GM18507 (cell line): ENCODE measurements around the gene GDF11.

Experiments
- DNase-seq: peaks from one replicate; pipeline ENCODE4 v3.0.0; 2011; ENCODE audit warnings: low read depth; ENCODE audit not compliant: insufficient read length; ENCODE audit errors: extremely low spot score
- FAIRE-seq: peaks from 2 replicates; lab custom pipeline; 2011; peaks lifted over from hg19 to GRCh38; lab: Jason Lieb, UNC

Gene GDF11

DNA sequence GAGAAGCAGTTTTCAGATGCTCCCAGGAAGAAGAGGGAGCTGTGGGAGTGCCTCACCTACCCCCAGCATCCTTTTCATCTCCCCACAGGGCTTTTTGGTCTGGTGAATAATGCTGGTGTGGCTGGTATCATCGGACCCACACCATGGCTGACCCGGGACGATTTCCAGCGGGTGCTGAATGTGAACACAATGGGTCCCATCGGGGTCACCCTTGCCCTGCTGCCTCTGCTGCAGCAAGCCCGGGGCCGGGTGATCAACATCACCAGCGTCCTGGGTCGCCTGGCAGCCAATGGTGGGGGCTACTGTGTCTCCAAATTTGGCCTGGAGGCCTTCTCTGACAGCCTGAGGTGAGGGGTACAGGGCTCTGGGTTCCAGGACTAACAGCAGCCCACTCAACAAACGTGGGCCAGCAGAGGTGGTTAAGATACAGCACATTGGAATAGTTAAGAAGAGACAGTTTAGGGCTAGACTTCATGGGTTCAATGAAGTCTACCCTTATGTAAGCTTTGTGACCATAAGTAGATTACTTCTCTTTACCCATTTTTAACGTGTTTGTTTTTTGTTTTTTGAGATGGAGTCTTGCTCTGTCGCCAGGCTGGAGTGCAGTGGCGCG is 21.2 kb upstream of the GDF11 start:
- FAIRE-seq (no peak), DNase-seq (no peak)

DNA sequence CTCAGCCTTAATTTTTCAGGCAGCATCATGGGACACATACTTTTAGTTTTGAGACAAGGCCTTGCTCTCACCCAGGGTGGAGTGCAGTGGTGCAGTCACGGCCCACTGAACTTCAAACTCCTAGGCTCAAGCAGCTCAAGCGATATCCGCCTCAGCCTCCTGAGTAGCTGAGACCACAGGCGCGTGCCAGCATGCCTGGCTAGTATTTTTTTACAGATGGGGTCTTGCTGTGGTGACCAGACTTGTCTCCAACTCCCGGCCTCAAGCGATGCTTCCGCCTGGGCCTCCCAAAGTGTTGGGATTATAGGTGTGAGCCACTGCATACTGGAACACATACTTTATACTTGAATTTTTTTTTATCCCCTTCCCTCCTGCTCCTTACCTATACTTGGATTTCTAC is 20.0 kb upstream of the GDF11 start:
- FAIRE-seq (no peak), DNase-seq (no peak)

DNA sequence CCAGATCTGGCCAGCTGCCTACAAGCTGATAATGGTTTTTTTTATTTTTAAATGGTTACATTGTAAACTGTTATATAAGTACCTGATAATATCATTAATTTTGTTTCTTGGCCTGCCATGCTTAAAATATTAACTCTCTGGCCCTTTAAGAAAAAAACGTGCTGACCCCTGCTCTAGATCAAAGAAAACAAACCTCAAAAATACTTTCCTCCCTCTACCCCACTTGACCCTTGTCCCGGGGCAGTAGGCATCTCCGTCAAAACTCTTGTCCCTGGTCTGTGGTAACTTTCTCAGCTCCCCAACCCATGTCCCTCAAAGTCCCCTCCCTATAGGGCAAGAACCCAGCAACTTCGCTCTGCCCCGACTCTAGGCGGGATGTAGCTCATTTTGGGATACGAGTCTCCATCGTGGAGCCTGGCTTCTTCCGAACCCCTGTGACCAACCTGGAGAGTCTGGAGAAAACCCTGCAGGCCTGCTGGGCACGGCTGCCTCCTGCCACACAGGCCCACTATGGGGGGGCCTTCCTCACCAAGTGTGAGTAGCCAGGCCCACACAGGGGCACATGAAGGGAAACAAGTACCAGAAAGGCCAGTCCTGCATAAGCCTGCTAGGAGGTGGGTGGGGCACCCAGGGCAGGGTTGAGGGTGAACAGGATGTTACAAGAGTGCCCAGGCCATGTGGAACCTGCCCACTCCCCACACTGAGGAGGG is 19.3 kb upstream of the GDF11 start:
- FAIRE-seq = no peak
- DNase-seq = no peak

DNA sequence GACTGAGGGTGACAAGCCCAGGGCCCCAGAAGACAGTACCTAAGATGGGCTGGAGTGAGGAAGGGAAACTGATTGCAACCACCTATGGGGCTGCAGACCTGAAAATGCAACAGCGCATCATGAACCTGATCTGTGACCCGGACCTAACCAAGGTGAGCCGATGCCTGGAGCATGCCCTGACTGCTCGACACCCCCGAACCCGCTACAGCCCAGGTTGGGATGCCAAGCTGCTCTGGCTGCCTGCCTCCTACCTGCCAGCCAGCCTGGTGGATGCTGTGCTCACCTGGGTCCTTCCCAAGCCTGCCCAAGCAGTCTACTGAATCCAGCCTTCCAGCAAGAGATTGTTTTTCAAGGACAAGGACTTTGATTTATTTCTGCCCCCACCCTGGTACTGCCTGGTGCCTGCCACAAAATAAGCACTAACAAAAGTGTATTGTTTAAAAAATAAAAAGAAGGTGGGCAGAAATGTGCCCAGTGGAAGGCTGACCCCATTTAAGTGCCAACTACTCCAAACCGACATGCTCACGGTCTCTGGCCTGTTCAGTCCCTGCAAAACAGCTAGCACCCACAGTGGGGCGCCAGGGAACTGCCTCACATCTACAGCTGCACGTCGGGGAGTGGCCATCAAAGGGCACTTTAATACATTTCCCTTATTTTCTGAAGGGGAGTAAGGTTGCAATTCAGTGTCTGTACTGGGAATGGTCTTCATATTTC is 18.5 kb upstream of the GDF11 start:
- DNase-seq (no peak), FAIRE-seq (peak; percentile 47)

DNA sequence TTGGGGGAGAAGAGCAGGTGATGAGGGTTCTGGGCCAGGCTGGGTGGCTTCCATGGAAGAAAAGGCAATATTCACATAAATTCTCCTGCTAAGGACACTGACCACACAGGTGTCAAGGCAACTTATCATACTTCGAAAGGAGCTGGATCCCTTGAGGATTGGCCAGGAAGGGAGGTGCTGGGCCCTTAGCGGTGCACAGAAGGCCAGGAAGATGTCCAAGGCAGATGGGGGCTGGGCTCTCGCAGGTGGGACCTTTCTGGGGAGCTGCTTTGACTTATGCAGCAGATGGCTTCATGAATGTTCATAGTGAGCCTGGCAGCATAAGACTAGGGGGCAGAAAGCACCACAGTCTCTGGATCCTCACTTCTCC is 18.0 kb upstream of the GDF11 start:
- DNase-seq = no peak
- FAIRE-seq = no peak

DNA sequence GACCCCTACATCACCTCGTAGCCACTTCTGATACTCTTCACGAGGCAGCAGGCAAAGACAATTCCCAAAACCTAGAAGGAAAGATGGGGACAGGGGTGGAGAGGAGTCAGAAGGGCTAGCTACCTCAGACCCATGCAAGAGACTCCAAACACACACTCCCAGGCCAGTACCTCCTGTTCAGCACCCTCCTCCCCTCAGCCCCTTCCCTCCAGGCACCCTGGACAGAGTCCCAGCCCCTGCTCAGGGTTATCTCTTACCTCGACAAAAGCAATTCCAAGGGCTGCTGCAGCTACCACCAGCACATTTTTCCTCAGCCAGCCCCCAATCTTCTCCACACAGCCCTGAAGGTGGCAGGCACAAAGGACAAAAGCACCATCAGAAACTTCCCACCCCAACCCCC is 17.4 kb upstream of the GDF11 start:
- DNase-seq (no peak), FAIRE-seq (no peak)

DNA sequence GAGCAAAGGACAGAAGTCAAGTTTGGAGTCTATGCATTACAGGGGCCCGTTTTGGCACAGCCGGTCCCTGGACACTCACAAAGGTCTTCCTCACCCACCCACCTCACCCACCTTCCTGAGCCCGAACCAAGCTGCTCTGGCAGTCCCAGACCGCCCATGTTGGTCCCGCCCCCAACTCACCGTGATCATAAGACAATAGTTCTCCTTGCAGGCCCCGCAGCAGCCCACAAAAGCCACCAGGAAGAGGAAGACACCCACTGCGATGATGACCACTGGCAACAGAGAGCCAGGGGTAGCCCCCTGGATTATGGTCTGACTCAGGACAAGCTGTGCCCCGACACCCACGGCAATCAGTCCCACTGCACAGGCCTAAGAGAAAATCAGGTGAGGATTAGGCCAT is 16.0 kb upstream of the GDF11 start:
- DNase-seq (no peak), FAIRE-seq (no peak)

DNA sequence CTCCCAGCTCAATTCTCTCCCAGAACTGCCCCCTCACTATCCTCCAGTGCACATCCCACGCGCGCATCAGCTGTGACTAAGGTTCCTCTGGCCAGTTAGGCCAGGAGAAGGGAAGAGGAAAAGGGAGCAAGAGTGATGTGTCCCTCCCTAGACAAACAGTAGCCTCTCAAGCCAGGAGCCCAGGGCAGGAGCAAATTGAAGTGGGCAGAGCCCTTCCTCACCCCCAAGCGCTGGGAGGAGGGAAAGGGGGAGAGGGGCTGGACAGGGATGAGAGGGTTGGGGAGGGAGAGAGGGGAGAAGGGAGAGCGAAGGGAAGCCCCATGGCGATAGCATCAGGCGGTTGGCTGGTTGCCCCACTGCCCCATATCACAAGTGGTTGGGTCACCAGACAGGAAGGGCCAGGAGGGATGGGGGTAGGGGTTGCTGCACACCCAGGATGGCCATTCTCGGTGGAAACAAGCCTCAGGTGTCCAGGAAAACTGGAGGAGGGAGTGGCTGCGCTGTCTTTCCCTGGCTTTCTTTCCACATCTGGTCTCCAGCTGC is 15.2 kb upstream of the GDF11 start:
- DNase-seq (no peak), FAIRE-seq (no peak)

DNA sequence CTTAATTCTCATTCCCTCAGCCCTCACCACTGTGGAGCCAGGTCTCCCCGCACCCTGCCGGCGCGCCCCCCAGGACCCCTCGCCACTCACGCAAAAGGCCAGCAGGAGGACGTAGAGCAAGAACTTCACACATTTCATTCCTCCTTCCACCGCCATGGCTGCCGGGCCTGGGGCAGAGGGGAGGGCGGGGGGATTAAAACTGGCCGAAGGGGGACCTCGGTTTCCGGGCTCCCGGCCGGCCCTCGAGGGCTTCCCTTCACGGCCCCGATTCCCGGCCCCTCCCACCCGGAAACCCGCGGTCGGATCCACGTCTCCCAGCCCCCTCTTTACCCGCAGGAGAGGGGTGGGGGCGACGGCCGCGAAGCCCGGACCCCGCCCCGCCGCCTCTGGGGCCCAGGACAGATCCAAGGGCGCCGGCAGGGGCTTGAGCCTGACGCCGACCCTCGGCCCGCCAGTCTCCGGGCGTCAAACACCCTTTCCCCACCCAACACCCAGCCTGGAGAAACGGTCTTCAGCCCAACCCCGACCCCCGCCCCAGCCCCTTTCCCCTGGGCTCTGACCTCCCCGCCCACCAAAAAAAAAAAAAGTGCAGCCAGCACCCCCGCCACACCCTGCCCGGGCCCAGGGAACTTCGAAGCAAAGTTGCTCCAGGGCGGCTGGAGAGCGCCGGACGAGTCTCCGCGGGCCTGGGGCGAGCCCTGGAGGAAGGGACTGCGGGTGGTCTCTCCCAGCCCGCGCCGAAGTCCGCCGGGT is 14.6 kb upstream of the GDF11 start:
- DNase-seq (no peak), FAIRE-seq (no peak)

DNA sequence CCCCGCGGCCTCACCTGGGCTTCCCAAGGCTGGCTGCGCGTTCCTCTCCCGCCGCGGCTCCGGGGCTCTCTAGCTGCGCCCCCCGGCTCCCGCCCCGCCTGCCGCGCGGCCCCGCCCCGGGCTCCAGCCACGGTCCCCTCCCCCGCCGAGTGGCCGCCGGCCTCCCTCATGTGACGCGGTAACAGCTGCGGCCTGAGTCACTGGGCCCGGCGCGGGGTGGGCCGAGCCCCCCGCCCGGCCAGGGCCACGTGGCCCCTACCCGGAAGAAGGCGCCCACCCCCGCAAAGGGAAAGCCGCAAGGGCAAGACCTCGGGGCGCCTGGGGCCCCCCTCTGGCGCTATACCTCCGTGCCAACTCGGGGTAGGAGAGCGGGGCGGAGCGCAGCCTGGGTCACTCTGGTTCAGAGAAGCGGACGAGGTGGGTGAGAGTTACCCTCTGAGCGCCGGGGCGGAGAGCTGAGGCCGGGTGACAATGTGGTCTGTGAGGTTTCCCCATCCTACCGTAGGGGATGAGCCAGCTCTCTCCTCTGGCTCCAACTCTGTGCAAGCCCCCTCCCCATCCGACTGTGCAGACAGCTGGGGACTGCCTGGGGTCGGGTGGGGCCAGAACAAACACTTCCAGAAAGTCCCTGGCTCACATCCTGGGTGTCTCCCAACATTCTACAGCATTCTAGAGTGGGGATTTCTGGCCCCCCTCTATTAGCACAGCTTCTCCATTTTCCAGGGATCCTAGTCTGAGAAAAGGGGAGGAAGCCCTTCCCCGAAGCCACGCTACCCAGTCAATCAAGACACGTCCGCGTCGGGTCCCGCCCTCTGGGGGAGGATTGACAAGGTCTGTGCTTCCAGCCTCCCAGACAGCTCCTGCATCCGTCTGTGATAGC is 13.7 kb upstream of the GDF11 start, which contains the start of gene CD63:
CD63 (minus strand) TSS at position 71 of the 880 bp plus-strand sequence. CDS start 668 bp downstream, outside the sequence.
- peak; percentile 79 for FAIRE-seq
- peak; percentile 77 for DNase-seq

DNA sequence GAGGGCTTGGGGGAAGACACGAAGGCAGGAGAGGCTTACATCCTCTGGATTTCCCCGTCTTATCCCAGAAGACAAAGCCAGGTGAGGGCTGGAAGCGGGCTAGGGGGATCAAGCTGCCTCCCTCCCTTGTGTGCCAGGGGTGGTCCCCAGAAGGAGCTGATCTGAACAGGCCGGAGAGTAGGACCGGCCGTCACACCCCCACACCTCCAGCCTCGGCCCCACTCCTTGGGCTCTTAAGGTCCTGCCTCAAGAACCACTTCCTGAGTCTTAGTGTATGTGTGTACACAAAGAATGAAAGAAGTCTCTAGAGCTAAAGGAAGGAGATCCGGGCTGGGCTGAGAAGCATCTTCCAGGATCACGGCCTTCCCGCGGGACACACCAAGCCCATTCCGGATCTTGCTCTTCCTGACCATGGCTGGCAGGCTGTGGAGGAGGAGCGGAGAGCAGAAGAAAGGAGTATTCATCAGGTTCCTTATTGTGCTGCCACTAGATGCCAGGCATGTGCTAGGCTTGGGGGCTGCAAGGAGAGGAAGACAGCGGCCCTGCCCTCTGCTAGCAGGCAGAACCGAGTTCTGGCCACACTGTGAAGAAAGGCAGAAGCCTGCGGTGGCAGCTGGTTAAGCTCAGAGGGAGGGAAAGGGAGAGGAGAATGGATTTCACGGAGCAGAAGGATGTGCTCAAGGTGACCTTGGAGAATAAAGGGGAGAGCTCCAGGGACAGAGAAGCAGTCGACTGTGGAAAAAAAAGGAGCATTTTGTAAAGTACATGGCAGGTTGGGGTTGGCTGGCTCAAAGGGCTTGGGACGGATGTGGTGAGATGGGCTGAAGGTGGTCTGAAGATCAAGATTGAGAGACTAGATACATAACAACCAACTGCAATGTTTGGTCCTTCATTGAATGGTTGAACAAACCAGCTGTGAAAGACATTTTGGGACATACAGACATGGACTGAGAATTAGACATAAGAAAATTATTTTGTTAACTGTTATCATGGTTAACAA is 12.8 kb upstream of the GDF11 start:
- DNase-seq = no peak
- no peak for FAIRE-seq

DNA sequence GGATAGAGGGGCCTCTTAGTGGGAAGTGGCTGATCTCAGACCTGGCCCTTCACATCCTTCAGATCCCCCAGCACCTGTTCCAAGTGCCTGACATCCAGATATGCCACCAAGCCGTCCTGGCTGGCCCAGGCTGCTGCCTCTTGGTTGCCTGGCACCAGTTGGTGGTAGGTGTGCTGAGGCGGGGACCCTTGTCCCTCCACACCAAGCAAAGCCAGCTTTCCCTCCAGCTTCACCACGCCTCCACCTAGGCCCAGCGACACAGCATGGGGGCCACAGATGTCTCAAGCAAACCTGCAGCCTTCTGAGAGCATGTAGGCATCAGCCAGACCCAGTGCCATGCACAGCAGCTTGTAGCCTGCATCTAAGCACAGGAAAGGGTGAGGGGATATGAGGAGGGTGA is 10.6 kb upstream of the GDF11 start:
- FAIRE-seq (no peak), DNase-seq (no peak)

DNA sequence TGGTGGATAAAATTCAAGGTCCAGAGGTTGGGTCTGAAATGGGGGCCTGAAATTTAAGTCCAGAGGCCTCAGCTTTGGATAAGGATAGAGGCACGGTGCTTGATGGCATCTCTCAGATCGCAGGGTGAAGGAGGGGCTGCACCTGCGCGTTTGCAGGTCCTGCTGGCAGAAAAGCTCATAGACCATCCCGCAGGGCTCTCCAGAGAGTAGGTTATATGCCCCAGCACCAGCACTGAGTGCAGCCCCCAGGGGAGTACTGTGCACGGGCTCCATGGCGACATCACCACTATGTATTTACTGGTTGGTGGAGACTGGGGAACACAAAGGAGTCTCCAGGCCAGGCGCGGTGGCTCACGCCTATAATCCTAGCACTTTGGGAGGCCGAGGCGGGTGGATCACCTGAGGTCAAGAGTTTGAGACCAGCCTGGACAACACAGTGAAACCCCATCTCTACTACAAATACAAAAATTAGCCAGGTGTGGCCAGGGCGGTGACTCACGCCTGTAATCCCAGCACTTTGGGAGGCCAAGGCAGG is 9.8 kb upstream of the GDF11 start:
- DNase-seq = no peak
- FAIRE-seq = no peak

DNA sequence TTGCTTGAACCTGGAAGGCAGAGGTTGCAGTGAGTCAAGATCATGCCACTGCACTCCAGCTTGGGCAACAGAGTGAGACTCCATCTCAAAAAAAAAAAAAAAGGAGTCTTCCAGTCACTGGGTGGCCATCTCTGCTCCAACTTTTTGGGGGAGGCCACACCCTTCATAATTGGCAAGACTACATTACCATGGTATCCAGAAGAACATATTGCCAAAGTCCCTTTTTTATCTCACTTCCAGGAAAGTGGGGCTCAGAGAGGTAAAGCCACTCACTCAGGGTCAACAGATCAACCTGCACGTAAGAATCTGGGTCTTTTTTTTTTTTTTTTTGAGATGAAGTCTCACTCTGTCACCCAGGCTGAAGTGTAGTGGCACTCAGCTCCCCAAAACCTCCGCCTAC is 9.1 kb upstream of the GDF11 start:
- DNase-seq (no peak), FAIRE-seq (no peak)

DNA sequence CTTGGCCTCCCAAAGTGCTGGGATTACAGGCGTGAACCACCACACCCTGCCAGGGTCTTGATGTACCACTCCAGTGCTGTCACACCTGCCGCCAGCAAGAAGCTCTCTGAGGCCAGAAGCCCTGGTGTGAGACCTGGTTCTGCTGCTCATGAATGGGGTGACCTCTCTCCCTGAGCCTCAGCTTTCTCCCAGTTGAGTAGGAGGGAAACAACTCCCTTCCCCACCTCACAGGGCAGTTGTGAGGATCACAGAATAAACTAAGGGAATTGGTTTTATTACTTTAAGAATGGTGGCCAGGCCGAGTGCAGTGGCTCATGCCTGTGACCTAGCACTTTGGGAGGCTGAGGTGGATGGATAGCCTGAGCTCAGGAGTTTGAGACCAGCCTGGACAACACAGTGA is 8.3 kb upstream of the GDF11 start:
- no peak for DNase-seq
- no peak for FAIRE-seq

DNA sequence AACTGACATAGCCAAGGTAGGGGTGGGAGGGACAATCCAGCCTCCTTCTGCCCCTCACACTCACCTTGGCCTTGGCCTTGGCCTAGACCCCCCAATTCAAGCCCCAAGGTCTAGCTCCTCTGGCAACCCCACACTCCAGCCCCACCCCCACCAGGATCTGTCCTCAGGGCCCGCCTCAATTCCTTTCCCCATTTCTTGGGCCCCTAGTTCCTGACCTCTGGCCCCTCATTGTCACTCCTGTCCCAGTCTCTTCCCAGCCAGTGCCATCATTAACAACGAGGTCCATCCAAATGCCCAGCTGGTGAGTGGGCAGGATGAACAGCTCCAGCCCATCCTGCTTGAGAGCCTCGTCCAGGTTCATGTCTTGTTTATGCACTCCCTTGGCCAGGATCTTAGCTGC is 6.8 kb upstream of the GDF11 start:
- FAIRE-seq (no peak), DNase-seq (no peak)

DNA sequence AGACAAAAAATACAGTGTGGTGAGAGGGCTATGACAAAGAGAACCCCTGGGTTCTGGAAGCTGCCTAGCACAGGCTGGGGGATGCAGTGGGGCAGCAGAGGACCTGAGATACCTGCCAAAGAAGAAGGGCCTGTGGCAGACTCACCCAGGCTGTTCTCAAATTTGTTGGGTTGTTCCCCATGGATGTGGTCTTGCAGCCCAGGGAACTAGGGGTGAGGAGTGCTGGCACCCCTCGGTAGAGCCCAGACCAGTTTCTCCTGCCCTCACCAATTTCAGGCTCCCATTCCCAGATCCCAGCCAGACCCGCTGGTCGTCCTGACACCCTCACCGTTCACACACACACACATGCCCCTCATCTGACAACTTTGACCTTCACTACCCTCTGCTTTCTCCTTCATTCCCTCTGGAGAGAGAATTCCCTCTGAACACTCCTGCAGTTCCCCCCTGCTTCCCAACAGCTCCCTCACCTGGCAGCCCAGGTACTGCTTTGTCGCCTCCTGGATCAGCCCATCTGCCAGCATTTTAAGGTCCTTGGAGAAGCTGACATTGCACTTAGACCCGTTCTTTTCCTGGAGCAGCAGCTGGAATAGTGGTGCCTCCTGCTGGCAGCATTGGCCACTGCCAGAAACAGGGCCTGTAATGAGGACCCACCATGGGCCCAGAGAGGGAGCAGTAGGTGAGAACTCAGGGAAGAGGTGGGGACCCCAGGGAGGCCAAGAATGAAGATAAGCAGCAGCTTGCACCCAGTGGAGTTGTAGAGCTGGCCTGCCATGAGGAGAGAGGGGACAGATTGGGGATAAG is 5.9 kb upstream of the GDF11 start:
- FAIRE-seq (peak; percentile 81), DNase-seq (no peak)
